ENCODE measurements around the gene RAB43.

- TF ChIP-seq CTCF (conservative IDR thresholded peaks at IDR 0.05; ENCODE audit: low read length) (no peak), EZH2phosphoT487 (IDR thresholded peaks at IDR 0.05; ENCODE audit: borderline replicate concordance, low read depth, low read length) (no peak)
Measured at GRCh38 chr3:129123314-129124060, 1.9 kb upstream of the RAB43 start.
